Measurements from ENCODE around the gene CA11.

CA11 gene

GRCh38 chr19:48611872-48612271 is 34.1 kb downstream of the CA11 start:
- in situ Hi-C loops (cut with MboI; ENCODE audit: low pct_unique_long_range_greater_than_20kb, low sequenced_read_pairs, unreplicated experiment) = no loop called here
- no peak for TF ChIP-seq CTCF (IDR thresholded peaks at IDR 0.05; ENCODE audit: extremely low read depth, insufficient read depth, missing control alignments)
- no peak for DNase-seq (ENCODE audit: low spot score)

- in situ Hi-C loops (cut with MboI; ENCODE audit: low pct_unique_long_range_greater_than_20kb, low sequenced_read_pairs, unreplicated experiment) = no loop called here
- no peak for TF ChIP-seq CTCF (IDR thresholded peaks at IDR 0.05; ENCODE audit: extremely low read depth, insufficient read depth, missing control alignments)
- no peak for DNase-seq (ENCODE audit: low spot score)
Observed at GRCh38 chr19:48609571-48610108, 36.3 kb downstream of the CA11 start.

- in situ Hi-C loops (cut with MboI; ENCODE audit: low pct_unique_long_range_greater_than_20kb, low sequenced_read_pairs, unreplicated experiment) = no loop called here
- DNase-seq (ENCODE audit: low spot score) = peak; percentile 84
- TF ChIP-seq CTCF (IDR thresholded peaks at IDR 0.05; ENCODE audit: extremely low read depth, insufficient read depth, missing control alignments) = peak; percentile 76
Observed at GRCh38 chr19:48608798-48609263, 37.2 kb downstream of the CA11 start.

GRCh38 chr19:48607359-48607755 is 38.6 kb downstream of the CA11 start:
- DNase-seq (ENCODE audit: low spot score) = no peak
- no peak for TF ChIP-seq CTCF (IDR thresholded peaks at IDR 0.05; ENCODE audit: extremely low read depth, insufficient read depth, missing control alignments)
- in situ Hi-C loops (cut with MboI; ENCODE audit: low pct_unique_long_range_greater_than_20kb, low sequenced_read_pairs, unreplicated experiment) = no loop called here

- no peak for TF ChIP-seq CTCF (IDR thresholded peaks at IDR 0.05; ENCODE audit: extremely low read depth, insufficient read depth, missing control alignments)
- no peak for DNase-seq (ENCODE audit: low spot score)
- in situ Hi-C loops (cut with MboI; ENCODE audit: low pct_unique_long_range_greater_than_20kb, low sequenced_read_pairs, unreplicated experiment) = no loop called here
Observed at GRCh38 chr19:48606463-48607358, 39.3 kb downstream of the CA11 start, which contains the start of gene SPACA4. Gene SPACA4, plus strand, starts transcription at chr19:48606742. Its CDS starts 237 bp downstream, at chr19:48606979.

- no peak for TF ChIP-seq CTCF (IDR thresholded peaks at IDR 0.05; ENCODE audit: extremely low read depth, insufficient read depth, missing control alignments)
- in situ Hi-C loops (cut with MboI; ENCODE audit: low pct_unique_long_range_greater_than_20kb, low sequenced_read_pairs, unreplicated experiment) = no loop called here
- no peak for DNase-seq (ENCODE audit: low spot score)
Observed at GRCh38 chr19:48603850-48604249, 42.1 kb downstream of the CA11 start.
